GM12878 (cell line): Measurements from ENCODE around the gene ADK. TPM values are rescaled to one million over a fixed set of nuclear protein-coding genes. Genes with fewer than 3 reads are reported as not detected.

Experiments used
- ATAC-seq: fragments of 200-7000 bp; cut with Tn5 transposase; 3 replicates; pipeline ENCODE4 v1.9.1; 2020; ENCODE audit warnings: mild to moderate bottlenecking, moderate library complexity
- BruUV-seq: library from RNA; stranded (reverse); fragments of 400-500 nt; replicated peaks from 2 replicates; lab custom pipeline; 2021; lab: Mats Ljungman, UMichigan
- CTCF ChIA-PET: fragments of 300-600 bp; sonication (Branson Sonifier 250); formaldehyde crosslinking; extraction: SDS; loops from one replicate; lab custom pipeline; 2021; ENCODE audit warnings: inconsistent platforms; lab: Yijun Ruan, JAX
- POLR2A ChIA-PET: fragments of 350-600 bp; formaldehyde crosslinking; extraction: SDS; loops from one replicate; lab custom pipeline; 2021; ENCODE audit warnings: inconsistent platforms; lab: Charles Lee
- RAD21 ChIA-PET: fragments of 300-600 bp; sonication (Branson Sonifier 250); formaldehyde crosslinking; loops from one replicate; lab custom pipeline; 2023; ENCODE audit warnings: antibody characterized with exemption; ENCODE audit not compliant: unreplicated experiment; lab: Charles Lee
- SMC1A ChIA-PET: fragments of 300-600 bp; sonication (Branson Sonifier 250); formaldehyde crosslinking; loops from one replicate; lab custom pipeline; 2023; ENCODE audit not compliant: unreplicated experiment, uncharacterized antibody; lab: Charles Lee
- DNase-seq: peaks from one replicate; pipeline ENCODE4 v3.0.0-alpha.2; 2011; ENCODE audit warnings: low read depth, low spot score
- FAIRE-seq: peaks from 3 replicates; lab custom pipeline; 2011; peaks lifted over from hg19 to GRCh38; lab: Jason Lieb, UNC
- H2AFZ ChIP-seq: 2 replicates; pipeline ENCODE4 v1.6.0; 2011; ENCODE audit warnings: low read depth, low read length, control low read depth; ENCODE audit not compliant: control insufficient read depth
- H3K27ac ChIP-seq: 2 replicates; pipeline ENCODE4 v1.5.1; 2011; ENCODE audit warnings: control low read depth; ENCODE audit not compliant: control insufficient read depth, insufficient read depth
- H3K27me3 ChIP-seq, 2 experiments: replicated peaks in 1 of 2; 2 replicates each; pipeline versions ENCODE4 v1.6.0 to v1.6.1; 2011; ENCODE audit warnings: low read length in 1 of 2; ENCODE audit not compliant: control insufficient read depth in 2 of 2, insufficient read depth in 2 of 2
- H3K36me3 ChIP-seq, 2 experiments: 2 replicates each; pipeline ENCODE4 v1.5.1; 2011; ENCODE audit warnings: low read length in 1 of 2; ENCODE audit not compliant: control insufficient read depth in 2 of 2, insufficient read depth in 2 of 2
- H3K4me1 ChIP-seq: 2 replicates; pipeline ENCODE4 v1.6.1; 2011; ENCODE audit warnings: mild to moderate bottlenecking, low read length, moderate library complexity, mixed read lengths; ENCODE audit not compliant: control insufficient read depth, insufficient read depth
- H3K4me2 ChIP-seq: 2 replicates; pipeline ENCODE4 v1.6.0; 2011; ENCODE audit warnings: control low read depth; ENCODE audit not compliant: control insufficient read depth, insufficient read depth
- H3K4me3 ChIP-seq: fragments of 200-600 bp; sonication (generic); 2 replicates; pipeline ENCODE4 v1.5.1; 2016
- H3K79me2 ChIP-seq: 2 replicates; pipeline ENCODE4 v1.6.0; 2011; ENCODE audit warnings: low read length; ENCODE audit not compliant: control insufficient read depth, insufficient read depth
- H3K9ac ChIP-seq: 2 replicates; pipeline ENCODE4 v1.8.0; 2011; ENCODE audit warnings: low read length, control low read depth, mixed read lengths; ENCODE audit not compliant: control insufficient read depth, insufficient read depth
- H3K9me3 ChIP-seq: replicated peaks from 3 replicates; pipeline ENCODE4 v1.5.1; 2011; ENCODE audit warnings: mild to moderate bottlenecking, low read length; ENCODE audit not compliant: control insufficient read depth, insufficient read depth
- H4K20me1 ChIP-seq: 2 replicates; pipeline ENCODE4 v1.6.0; 2011; ENCODE audit not compliant: control insufficient read depth, insufficient read depth
- BCLAF1 ChIP-seq: fragments of 450-650 bp; IDR thresholded peaks from 2 replicates; pipeline ENCODE4 v1.6.1; 2017; ENCODE audit warnings: antibody characterized with exemption, mild to moderate bottlenecking, moderate library complexity
- BMI1 ChIP-seq: fragments of 450-650 bp; IDR thresholded peaks from 2 replicates; pipeline ENCODE4 v1.6.1; 2016; ENCODE audit warnings: mild to moderate bottlenecking, moderate library complexity, borderline replicate concordance
- NFXL1 ChIP-seq: fragments of 450-650 bp; IDR thresholded peaks from 2 replicates; pipeline ENCODE4 v1.6.1; 2017; ENCODE audit warnings: antibody characterized with exemption, mild to moderate bottlenecking, borderline replicate concordance
- PBX3 ChIP-seq: IDR thresholded peaks from 2 replicates; pipeline ENCODE4 v1.6.1; 2011; ENCODE audit warnings: mild to moderate bottlenecking, low read depth, low read length, moderate library complexity; ENCODE audit not compliant: insufficient replicate concordance
- RFX5 ChIP-seq: IDR thresholded peaks from 2 replicates; pipeline ENCODE4 v1.6.1; 2011; ENCODE audit warnings: low read depth, low read length, improper control_type of control experiment
- WGBS: methylation state at CpG from one replicate; pipeline ENCODE4 v1.1.6; 2016; ENCODE audit warnings: low lambda C conversion rate; ENCODE audit not compliant: insufficient replicate concordance, insufficient coverage; ENCODE audit errors: missing lambda C conversion rate; 5-methylcytosine and 5-hydroxymethylcytosine counted together
- in situ Hi-C: fragments of 300-500 bp; cut with MboI; formaldehyde crosslinking; loops from 9 replicates; pipeline ENCODE4 v1.14.3; 2018; ENCODE audit warnings: mixed read lengths
- intact Hi-C: fragments of 100-400 bp; cut with micrococcal nuclease; formaldehyde crosslinking; loops from one replicate; pipeline ENCODE4 v1.14.2; 2022; ENCODE audit not compliant: unreplicated experiment
- polyA plus RNA-seq, 11 experiments: library from polyadenylated mRNA; depleted of rRNA in 4 of 11; unstranded in 6 of 11; stranded (reverse) in 5 of 11; fragments of >200 nt; fragmentation: Nextera tagmentation in 4 of 11; fragmentation: Illumina TruSeq in 1 of 11; extraction: Ambion mirVana in 4 of 11; extraction: Trizol in 1 of 11; gene quantifications; 1 replicate in 1 of 11; 2 replicates in 10 of 11; pipeline versions ENCODE4 v1.2.1 to v1.2.3, GENCODE V29; 2011 to 2016; ENCODE audit warnings: inconsistent platforms in 2 of 11, missing spikeins in 2 of 11, low read depth in 1 of 11
- total RNA-seq, 4 experiments: library from RNA; depleted of rRNA in 3 of 4; stranded (reverse); fragments of >200 nt in 3 of 4; fragmentation: Illumina TruSeq in 1 of 4; extraction: Trizol in 1 of 4; gene quantifications; 2 replicates each; pipeline versions ENCODE4 v1.2.1 to v1.2.3, GENCODE V29; 2013 to 2021

The ADK gene
- total and polyA plus RNA-seq, 10 of the 15 experiments (the other 5 are each of a cell fraction or from before 2014, with no cell fraction given) = 42.0 to 151 (median 81.6) TPM

GRCh38 chr10:74380795-74381194 lies 229.8 kb downstream of the ADK start:
- 100% methylated on average over 1 of the region's 1 CpG for WGBS
- Histone ChIP-seq H3K9me3 (peaks cover 2% of the 10 kb centered on the region), H3K27ac (no peak overlapping the region), H3K79me2 (no peaks in the 10 kb centered on the region), H3K36me3 (no peaks in the 10 kb centered on the region; a peak in 1 of 4 replicates), H3K4me3 (no peak overlapping the region), H2AFZ (no peak overlapping the region), H3K4me2 (no peak overlapping the region)
- BruUV-seq = no TSS peak
- no peak for DNase-seq
- in situ Hi-C loops (no loop called here), intact Hi-C loops (no loop called here)
- ChIA-PET RAD21 (no interaction called here), SMC1A (interaction anchor here (0.6 kb wide), 1 partner anchor 738 kb away, joined by 3 read pairs; no protein-coding TSS in a partner anchor), CTCF (interaction anchor here (1.2 kb wide), 1 partner anchor 13 kb away, joined by 3 read pairs; no protein-coding TSS in a partner anchor)
- no peak for TF ChIP-seq RFX5
- 0 out of 2 replicates have a peak, but pooled peaks have one; percentile 51 for TF ChIP-seq BMI1
- TF ChIP-seq BCLAF1 = no peak
- TF ChIP-seq PBX3 = no peak
- TF ChIP-seq NFXL1 = no peak
- TF ChIP-seq, all 136 proteins: peak for 1
- H3K27me3 ChIP-seq = no peaks in the 10 kb centered on the region
- POLR2A ChIA-PET = interaction anchor here (0.5 to 0.6 kb wide), 2 partner anchors 349 to 766 kb away, joined by 3 to 6 read pairs; no protein-coding TSS in a partner anchor
- H3K4me1 ChIP-seq = peaks cover 10% of the 10 kb centered on the region
- FAIRE-seq (no peak), ATAC-seq (no peak)
- H3K9ac ChIP-seq = no peak overlapping the region
- no peaks in the 10 kb centered on the region for H4K20me1 ChIP-seq
